SJSA1 (cell line): ENCODE results near the gene HDAC7. TPM values are rescaled to one million over a fixed set of nuclear protein-coding genes. Genes with fewer than 3 reads are reported as not detected.

Experiments used
- DNase-seq, 2 experiments: peaks; one replicate each; pipeline ENCODE4 v3.0.0-alpha.2; 2015 to 2020; ENCODE audit warnings: low spot score in 2 of 2, low read depth in 1 of 2
- H3K27ac ChIP-seq: fragments of 250-450 bp; sonication (Bioruptor Pico); 2 replicates; pipeline ENCODE4 v1.5.1; 2020; ENCODE audit warnings: mild to moderate bottlenecking, moderate library complexity
- H3K27me3 ChIP-seq: fragments of 250-450 bp; sonication (Bioruptor Pico); replicated peaks from 2 replicates; pipeline ENCODE4 v1.5.1; 2020; ENCODE audit warnings: mild to moderate bottlenecking, moderate library complexity
- H3K36me3 ChIP-seq: fragments of 250-450 bp; sonication (Bioruptor Pico); 2 replicates; pipeline ENCODE4 v1.5.1; 2020; ENCODE audit warnings: mild to moderate bottlenecking
- H3K4me1 ChIP-seq: fragments of 250-450 bp; sonication (Bioruptor Pico); replicated peaks from 2 replicates; pipeline ENCODE4 v1.6.1; 2021; ENCODE audit warnings: mild to moderate bottlenecking
- H3K4me3 ChIP-seq: fragments of 250-450 bp; sonication (Bioruptor Pico); 2 replicates; pipeline ENCODE4 v1.5.1; 2020; ENCODE audit warnings: mild to moderate bottlenecking
- H3K9me3 ChIP-seq: fragments of 250-450 bp; sonication (Bioruptor Pico); replicated peaks from 2 replicates; pipeline ENCODE4 v1.5.1; 2020; ENCODE audit warnings: mild to moderate bottlenecking
- total RNA-seq: library from RNA; depleted of rRNA; stranded (reverse); fragments of >200 nt; shearing (Covaris generic); gene quantifications from 2 replicates; pipeline ENCODE4 v1.2.3, GENCODE V29; 2014

HDAC7 gene
- total RNA-seq, 1 experiment from 2014 or later = 37.5 TPM

GRCh38 chr12:47856094-47856493, 36.4 kb upstream of the HDAC7 start:
- Histone ChIP-seq H3K36me3 (no peaks in the 10 kb centered on the region), H3K4me3 (no peak overlapping the region), H3K9me3 (no peaks in the 10 kb centered on the region)

DNA sequence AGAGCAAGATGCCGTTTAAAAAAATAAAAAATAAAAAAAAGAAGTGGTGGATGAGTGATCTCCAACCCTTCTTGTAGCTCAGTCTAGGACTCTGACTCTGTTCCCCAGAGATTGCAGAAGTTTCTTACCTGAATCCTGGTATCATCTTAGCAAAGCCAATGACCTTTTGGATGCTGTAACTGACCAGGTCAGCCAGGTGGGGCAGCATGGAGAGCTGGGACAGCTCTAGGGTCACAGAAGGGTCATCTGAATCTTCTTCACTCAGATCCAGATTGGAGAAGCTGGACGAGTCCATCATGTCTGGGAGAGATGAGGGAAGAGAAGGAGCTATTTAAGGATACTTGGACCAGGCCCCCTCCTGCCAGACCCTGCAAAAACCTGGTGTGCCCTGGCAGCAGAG, 35.8 kb upstream of the HDAC7 start:
- H3K27ac ChIP-seq = no peak overlapping the region
- H3K4me1 ChIP-seq = no peaks in the 10 kb centered on the region
- no peaks in the 10 kb centered on the region for H3K9me3 ChIP-seq
- H3K4me3 ChIP-seq = no peak overlapping the region
- DNase-seq = no peak
- H3K27me3 ChIP-seq = no peaks in the 10 kb centered on the region
- no peaks in the 10 kb centered on the region for H3K36me3 ChIP-seq

More at GRCh38 chr12:47856094-47856493, 36.4 kb upstream of the HDAC7 start:
- DNase-seq = no peak
- Histone ChIP-seq H3K27ac (no peak overlapping the region), H3K27me3 (no peaks in the 10 kb centered on the region), H3K4me1 (no peaks in the 10 kb centered on the region)

- Histone ChIP-seq H3K4me3 (no peak overlapping the region), H3K27me3 (no peaks in the 10 kb centered on the region), H3K27ac (no peak overlapping the region), H3K4me1 (no peaks in the 10 kb centered on the region), H3K36me3 (no peaks in the 10 kb centered on the region), H3K9me3 (no peaks in the 10 kb centered on the region)
- no peak for DNase-seq
These were observed 34.8 kb upstream of the HDAC7 start for GRCh38 chr12:47854531-47854930.

DNA sequence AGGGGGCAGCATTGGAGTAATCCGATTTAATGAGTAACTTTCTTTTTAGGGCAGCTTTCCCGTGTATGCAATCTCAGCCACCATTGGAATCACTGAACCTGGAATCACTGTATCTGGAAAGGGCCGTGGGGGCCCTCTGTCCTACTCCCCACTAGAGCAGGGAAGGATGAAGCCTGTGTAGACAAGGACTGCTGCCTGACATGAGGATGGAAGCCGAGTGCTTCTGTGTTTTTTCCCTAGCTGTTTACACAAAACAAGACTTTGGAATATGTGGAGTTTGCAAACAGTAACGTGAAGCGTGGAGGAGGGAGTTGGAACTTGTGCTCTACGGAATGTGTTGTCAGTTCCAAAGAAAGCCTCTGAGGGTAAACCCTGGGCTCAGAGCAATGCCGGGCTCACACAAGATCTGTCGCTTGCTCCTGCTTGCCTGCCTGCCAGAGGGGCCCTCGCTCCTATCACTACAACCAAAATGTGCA, 32.4 kb upstream of the HDAC7 start:
- no peak for DNase-seq

DNA sequence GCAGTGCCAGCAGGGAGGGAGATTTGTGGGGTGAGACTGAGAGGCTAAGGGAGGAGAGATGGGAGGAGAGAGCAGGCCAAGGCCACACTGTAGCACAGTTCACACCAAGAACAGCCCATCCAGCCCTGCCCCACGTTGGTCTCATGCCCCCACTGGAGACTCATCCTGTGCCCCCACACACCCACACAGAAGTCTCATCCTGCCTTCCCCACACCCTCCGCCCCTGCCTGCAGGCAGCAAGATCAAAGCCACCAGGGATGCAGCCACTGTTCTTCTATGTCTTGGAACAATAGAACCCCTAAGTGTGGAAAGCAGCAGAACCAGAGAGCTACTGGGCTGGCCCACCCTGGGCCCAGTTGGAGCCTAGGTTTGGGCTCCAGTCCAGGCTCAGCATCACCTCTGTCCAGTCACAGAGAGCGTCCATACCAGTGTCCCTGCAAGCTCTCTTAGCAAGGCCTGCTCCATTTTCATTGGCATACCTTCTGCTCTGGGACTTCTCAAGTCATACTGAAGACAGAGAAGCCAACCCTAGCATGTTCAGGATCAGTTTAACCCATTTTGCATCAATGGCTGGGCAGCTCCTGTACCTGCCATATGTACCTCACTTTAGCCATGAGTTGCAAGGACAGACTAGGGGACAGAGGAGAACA, 31.7 kb upstream of the HDAC7 start:
- no peaks in the 10 kb centered on the region for H3K9me3 ChIP-seq
- no peaks in the 10 kb centered on the region for H3K4me1 ChIP-seq
- no peaks in the 10 kb centered on the region for H3K27me3 ChIP-seq
- no peak overlapping the region for H3K4me3 ChIP-seq
- no peaks in the 10 kb centered on the region for H3K36me3 ChIP-seq
- DNase-seq = no peak
- H3K27ac ChIP-seq = no peak overlapping the region

More for the DNA sequence above, 32.4 kb upstream of the HDAC7 start:
- no peaks in the 10 kb centered on the region for H3K4me1 ChIP-seq
- no peaks in the 10 kb centered on the region for H3K9me3 ChIP-seq
- H3K36me3 ChIP-seq = no peaks in the 10 kb centered on the region
- no peak overlapping the region for H3K27ac ChIP-seq
- H3K27me3 ChIP-seq = no peaks in the 10 kb centered on the region
- H3K4me3 ChIP-seq = no peak overlapping the region

GRCh38 chr12:47850153-47851084, 30.7 kb upstream of the HDAC7 start:
- no peak for DNase-seq

DNA sequence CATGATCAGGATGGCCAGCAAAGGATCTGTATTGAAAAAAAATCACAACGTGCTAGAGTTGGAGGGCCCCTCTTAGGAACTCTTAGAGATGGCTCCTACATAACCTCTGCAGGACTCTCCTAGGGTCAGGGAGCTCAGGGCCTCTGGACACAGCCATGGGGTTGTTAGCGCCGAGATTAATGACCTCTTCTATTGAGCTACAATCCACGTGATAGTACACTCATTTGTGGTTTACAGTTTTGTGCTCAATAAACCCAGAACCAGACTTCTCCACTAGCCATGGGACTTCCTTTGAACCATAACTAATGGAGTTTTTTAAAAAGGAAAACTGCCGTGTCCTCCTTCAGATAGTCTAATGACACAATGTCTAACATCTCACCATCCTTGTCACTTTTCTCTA, 29.6 kb upstream of the HDAC7 start:
- Histone ChIP-seq H3K36me3 (no peaks in the 10 kb centered on the region), H3K27ac (no peak overlapping the region)
- no peak for DNase-seq

More at GRCh38 chr12:47850153-47851084, 30.7 kb upstream of the HDAC7 start:
- Histone ChIP-seq H3K27ac (no peak overlapping the region), H3K4me3 (no peak overlapping the region), H3K27me3 (no peaks in the 10 kb centered on the region), H3K36me3 (no peaks in the 10 kb centered on the region), H3K9me3 (no peaks in the 10 kb centered on the region), H3K4me1 (no peaks in the 10 kb centered on the region)

GRCh38 chr12:47848853-47849252, 29.1 kb upstream of the HDAC7 start:
- no peak for DNase-seq
- Histone ChIP-seq H3K27me3 (no peaks in the 10 kb centered on the region), H3K4me1 (no peaks in the 10 kb centered on the region), H3K4me3 (no peak overlapping the region), H3K36me3 (no peaks in the 10 kb centered on the region), H3K27ac (no peak overlapping the region), H3K9me3 (no peaks in the 10 kb centered on the region)

More for the DNA sequence above, 29.6 kb upstream of the HDAC7 start:
- no peaks in the 10 kb centered on the region for H3K27me3 ChIP-seq
- H3K4me1 ChIP-seq = no peaks in the 10 kb centered on the region
- H3K9me3 ChIP-seq = no peaks in the 10 kb centered on the region
- no peak overlapping the region for H3K4me3 ChIP-seq

DNA sequence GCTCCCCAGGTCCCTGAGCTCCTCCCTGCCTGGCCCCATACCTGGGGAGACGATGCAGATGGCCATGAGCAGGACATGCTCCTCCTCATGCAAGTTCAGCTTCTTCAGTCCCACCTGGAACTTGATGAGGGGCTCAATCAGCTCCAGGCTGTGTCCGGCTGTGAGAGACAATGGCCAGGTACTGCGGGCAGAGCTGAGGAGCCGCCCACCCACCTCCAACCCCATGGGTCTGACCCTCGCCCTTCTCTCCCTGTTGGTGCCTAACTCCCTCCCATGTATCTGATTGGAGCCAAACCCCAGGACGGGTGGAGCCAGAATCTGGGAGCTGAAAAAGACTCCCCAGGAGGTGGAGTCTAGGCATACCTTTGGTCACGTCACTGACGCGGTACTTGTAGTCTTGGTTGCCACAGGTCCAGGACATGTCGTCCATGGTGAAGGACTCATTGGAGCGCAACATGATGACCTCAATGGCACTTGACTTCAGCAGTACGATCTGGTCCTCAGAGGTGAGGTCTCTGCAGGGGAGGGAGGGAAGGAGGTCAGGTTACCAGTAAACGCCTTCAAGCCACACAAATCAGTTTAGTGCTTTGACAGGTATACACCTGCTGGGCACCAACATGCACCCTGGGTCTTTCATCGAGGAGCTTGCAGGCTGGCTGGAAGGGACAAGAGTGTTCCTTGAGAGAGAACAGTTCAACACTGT, 26.7 kb upstream of the HDAC7 start:
- DNase-seq = no peak
- Histone ChIP-seq H3K36me3 (no peaks in the 10 kb centered on the region), H3K4me3 (no peak overlapping the region), H3K27me3 (no peaks in the 10 kb centered on the region), H3K27ac (no peak overlapping the region), H3K4me1 (no peaks in the 10 kb centered on the region), H3K9me3 (no peaks in the 10 kb centered on the region)

- Histone ChIP-seq H3K4me1 (no peaks in the 10 kb centered on the region), H3K4me3 (no peak overlapping the region), H3K36me3 (no peaks in the 10 kb centered on the region), H3K27me3 (peaks cover 3% of the 10 kb centered on the region; the same call in 1 of the 2 replicates), H3K27ac (no peak overlapping the region), H3K9me3 (no peaks in the 10 kb centered on the region)
- DNase-seq = no peak
These were observed 25.4 kb upstream of the HDAC7 start for GRCh38 chr12:47845081-47845480.

- Histone ChIP-seq H3K4me1 (no peaks in the 10 kb centered on the region), H3K4me3 (no peak overlapping the region), H3K36me3 (no peaks in the 10 kb centered on the region), H3K27ac (no peak overlapping the region), H3K9me3 (no peaks in the 10 kb centered on the region), H3K27me3 (peaks cover 3% of the 10 kb centered on the region; the same call in 1 of the 2 replicates)
- DNase-seq = no peak
These were observed 24.7 kb upstream of the HDAC7 start for GRCh38 chr12:47844264-47845019.

DNA sequence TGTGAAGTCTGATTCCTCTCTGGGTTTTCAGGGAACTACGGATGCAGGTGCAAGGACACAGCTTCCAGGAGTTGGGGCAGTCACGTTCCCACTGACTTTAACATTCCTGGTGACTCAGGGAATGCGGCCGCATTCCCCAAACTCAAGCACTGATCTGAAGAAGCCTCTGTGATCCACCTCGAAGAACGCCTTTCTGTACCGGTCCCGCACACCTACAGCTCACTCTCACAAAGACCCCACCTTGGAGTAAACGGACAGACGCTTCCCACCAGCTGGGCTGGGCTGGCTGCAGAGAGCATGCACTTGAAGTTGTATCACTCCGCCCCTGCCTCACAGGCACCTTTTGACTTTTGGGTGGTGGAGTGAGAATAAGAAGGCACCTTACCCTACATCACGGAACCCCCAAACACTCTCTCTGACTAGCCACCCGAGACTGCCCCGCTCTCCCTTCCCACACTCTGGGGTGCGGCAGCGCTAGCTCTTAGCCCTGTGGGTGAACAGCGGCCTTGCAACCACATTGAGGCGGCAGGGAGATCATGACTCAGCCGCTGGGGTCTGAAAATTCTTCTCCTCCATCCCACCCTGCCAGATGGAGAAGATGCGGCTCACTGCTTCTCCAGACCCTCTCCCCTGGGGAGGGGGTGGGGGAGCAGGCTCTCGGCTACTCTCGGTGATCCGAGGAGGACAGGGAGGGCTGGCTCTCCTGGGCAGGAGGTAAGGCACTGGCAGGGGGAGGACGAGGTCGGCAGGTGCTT, 23.7 kb upstream of the HDAC7 start:
- H3K4me1 ChIP-seq = no peaks in the 10 kb centered on the region
- H3K36me3 ChIP-seq = no peaks in the 10 kb centered on the region
- H3K4me3 ChIP-seq = no peak overlapping the region
- no peaks in the 10 kb centered on the region for H3K9me3 ChIP-seq
- DNase-seq = no peak
- H3K27ac ChIP-seq = no peak overlapping the region
- peaks cover 3% of the 10 kb centered on the region; the same call in 1 of the 2 replicates for H3K27me3 ChIP-seq
